ENCODE data around the gene ATRNL1. TPM values are rescaled to one million over a fixed set of nuclear protein-coding genes. Genes with fewer than 3 reads are reported as not detected.

Gene ATRNL1
- total RNA-seq, 4 donors from 2014 or later, result 4.4 to 18.4 (median 14.4) TPM

- intact Hi-C loops (cut with DNase I; ENCODE audit: low total_unique reads) (loop anchor here (10.0 kb wide), 1 partner anchor 324 kb away; the partner anchor contains the start of gene GFRA1), in situ Hi-C loops (cut with MboI; ENCODE audit: low pct_ligation_motif_present in 1 of 4, low pct_unique_long_range_greater_than_20kb in 1 of 4, low sequenced_read_pairs in 3 of 4) (no loop called here)
- Histone ChIP-seq H3K27ac (no peak overlapping the region), H3K4me1 (no peaks in the 10 kb centered on the region), H3K4me3 (no peak overlapping the region), H3K9me3 (no peaks in the 10 kb centered on the region), H3K27me3 (no peaks in the 10 kb centered on the region), H3K36me3 (no peaks in the 10 kb centered on the region)
- DNase-seq, result no peak
- TF ChIP-seq CTCF (IDR thresholded peaks at IDR 0.05), result no peak
- no peak for TF ChIP-seq POLR2AphosphoS5 (IDR thresholded peaks at IDR 0.05)
- TF ChIP-seq EP300 (IDR thresholded peaks at IDR 0.05; ENCODE audit: low read depth), result no peak
- WGBS, 2 donors (ENCODE audit: low coverage in 1 of 2), result 70 to 86% methylated on average over 3 of the region's 3 CpGs
Measured at GRCh38 chr10:115950320-115950719, 857.2 kb downstream of the ATRNL1 start.

GRCh38 chr10:115951242-115951641 lies 858.1 kb downstream of the ATRNL1 start:
- Histone ChIP-seq H3K27ac (no peak overlapping the region), H3K36me3 (no peaks in the 10 kb centered on the region), H3K4me3 (no peak overlapping the region), H3K4me1 (no peaks in the 10 kb centered on the region), H3K9me3 (no peaks in the 10 kb centered on the region), H3K27me3 (no peaks in the 10 kb centered on the region)
- intact Hi-C loops (cut with DNase I; ENCODE audit: low total_unique reads) (loop anchor here (10.0 kb wide), 1 partner anchor 324 kb away; the partner anchor contains the start of gene GFRA1), in situ Hi-C loops (cut with MboI; ENCODE audit: low pct_ligation_motif_present in 1 of 4, low pct_unique_long_range_greater_than_20kb in 1 of 4, low sequenced_read_pairs in 3 of 4) (no loop called here)
- WGBS, 2 donors (ENCODE audit: low coverage in 1 of 2), result 45 to 58% methylated on average over 3 of the region's 3 CpGs
- DNase-seq, result no peak
- TF ChIP-seq POLR2A (IDR thresholded peaks at IDR 0.05), result no peak
- no peak for TF ChIP-seq POLR2AphosphoS5 (IDR thresholded peaks at IDR 0.05)

GRCh38 chr10:115953281-115953680 lies 860.1 kb downstream of the ATRNL1 start:
- Histone ChIP-seq H3K27ac (no peak overlapping the region), H3K9me3 (no peaks in the 10 kb centered on the region), H3K4me1 (no peaks in the 10 kb centered on the region), H3K36me3 (no peaks in the 10 kb centered on the region), H3K27me3 (no peaks in the 10 kb centered on the region), H3K4me3 (no peak overlapping the region)
- no peak for DNase-seq
- TF ChIP-seq CTCF (IDR thresholded peaks at IDR 0.05) (no peak), EP300 (IDR thresholded peaks at IDR 0.05; ENCODE audit: low read depth) (no peak), POLR2A (IDR thresholded peaks at IDR 0.05) (no peak), POLR2AphosphoS5 (IDR thresholded peaks at IDR 0.05) (no peak)
- intact Hi-C loops (cut with DNase I; ENCODE audit: low total_unique reads) (loop anchor here (10.0 kb wide), 1 partner anchor 322 kb away; the partner anchor contains the start of gene GFRA1), in situ Hi-C loops (cut with MboI; ENCODE audit: low pct_ligation_motif_present in 1 of 4, low pct_unique_long_range_greater_than_20kb in 1 of 4, low sequenced_read_pairs in 3 of 4) (no loop called here)
- 54 to 73% methylated on average over 5 of the region's 5 CpGs for WGBS, 2 donors (ENCODE audit: low coverage in 1 of 2)

GRCh38 chr10:115953968-115954367 lies 860.8 kb downstream of the ATRNL1 start:
- 79% methylated on average over 7 of the region's 7 CpGs for WGBS, 2 donors (ENCODE audit: low coverage in 1 of 2)
- intact Hi-C loops (cut with DNase I; ENCODE audit: low total_unique reads) (loop anchor here (10.0 kb wide), 1 partner anchor 321 kb away; the partner anchor contains the start of gene GFRA1), in situ Hi-C loops (cut with MboI; ENCODE audit: low pct_ligation_motif_present in 1 of 4, low pct_unique_long_range_greater_than_20kb in 1 of 4, low sequenced_read_pairs in 3 of 4) (no loop called here)
- Histone ChIP-seq H3K27me3 (no peaks in the 10 kb centered on the region), H3K4me1 (no peaks in the 10 kb centered on the region), H3K36me3 (no peaks in the 10 kb centered on the region), H3K4me3 (no peak overlapping the region), H3K27ac (no peak overlapping the region), H3K9me3 (no peaks in the 10 kb centered on the region)
- DNase-seq, result no peak
- TF ChIP-seq CTCF (IDR thresholded peaks at IDR 0.05), result no peak
- no peak for TF ChIP-seq POLR2A (IDR thresholded peaks at IDR 0.05)
- TF ChIP-seq POLR2AphosphoS5 (IDR thresholded peaks at IDR 0.05), result no peak
- no peak for TF ChIP-seq EP300 (IDR thresholded peaks at IDR 0.05; ENCODE audit: low read depth)
